ENCODE data around the gene VPS13D. TPM values are rescaled to one million over a fixed set of nuclear protein-coding genes. Genes with fewer than 3 reads are reported as not detected.

The VPS13D gene
- total RNA-seq, 1 experiment from 2014 or later = 20.2 TPM

- H3K4ac ChIP-seq (ENCODE audit: low read depth, low read length) = no peak overlapping the region
- no peak overlapping the region for H2BK12ac ChIP-seq (ENCODE audit: insufficient read length, low read depth, low read length)
- Mint-ChIP-seq H3K4me3 (no peak overlapping the region), H3K9me3 (no peaks in the 10 kb centered on the region), H3K27ac (no peak overlapping the region), H3K36me3 (ENCODE audit: insufficient read depth in 1 of 3, low read depth in 3 of 3) (no peaks in the 10 kb centered on the region; a peak in 1 of 7 replicates), H3K27me3 (ENCODE audit: low read depth) (no peaks in the 10 kb centered on the region), H3K4me1 (peaks cover 7 to 30% of the 10 kb centered on the region in 2 experiments)
- no peaks in the 10 kb centered on the region for H3K9me3 ChIP-seq (ENCODE audit: control insufficient read depth, low read depth, low read length)
- no peak overlapping the region for H2BK5ac ChIP-seq (ENCODE audit: insufficient read length, low read length)
- H2BK20ac ChIP-seq (ENCODE audit: low read depth, low read length, poor library complexity, severe bottlenecking) = no peak overlapping the region
- DNase-seq = no peak
- no peaks in the 10 kb centered on the region for H3K79me1 ChIP-seq (ENCODE audit: insufficient read depth, low read depth, low read length, poor library complexity, severe bottlenecking)
- no peak overlapping the region for H3T11ph ChIP-seq (ENCODE audit: low read length)
- WGBS (ENCODE audit: extremely low coverage, insufficient read length, low lambda C conversion rate) = no CpG with 5 or more reads among the region's 9 CpGs
- H3K27me3 ChIP-seq (ENCODE audit: insufficient read depth, low read length) = no peaks in the 10 kb centered on the region
- no peaks in the 10 kb centered on the region for H3K79me2 ChIP-seq (ENCODE audit: insufficient read depth, low read length)
- no peaks in the 10 kb centered on the region for H3K23me2 ChIP-seq (ENCODE audit: insufficient read length, low read depth, low read length, poor library complexity, severe bottlenecking)
- H4K8ac ChIP-seq (replicated peaks; ENCODE audit: insufficient read length, low read depth, low read length) = no peak overlapping the region
- no peak overlapping the region for H3K23ac ChIP-seq (ENCODE audit: insufficient read length, low read depth, low read length)
- no peaks in the 10 kb centered on the region; the same call in 1 of the 2 replicates for H3K4me1 ChIP-seq (ENCODE audit: insufficient read depth, low read length)
- no peak overlapping the region for H3K14ac ChIP-seq (ENCODE audit: insufficient read depth, low read length)
- no peak overlapping the region for H3K56ac ChIP-seq (ENCODE audit: insufficient read length, low read depth, low read length)
- no peak overlapping the region for H2AFZ ChIP-seq (ENCODE audit: low read length)
- H4K91ac ChIP-seq (ENCODE audit: insufficient read length, low read depth, low read length) = no peak overlapping the region
- no peak overlapping the region for H3K27ac ChIP-seq (ENCODE audit: insufficient read length, low read depth, low read length)
- no peak overlapping the region for H2BK15ac ChIP-seq (ENCODE audit: low read depth, low read length)
- no peak overlapping the region for H3K18ac ChIP-seq (ENCODE audit: insufficient read length, low read depth, low read length)
- H2AK5ac ChIP-seq (ENCODE audit: insufficient read length, low read length) = no peak overlapping the region
- H4K5ac ChIP-seq (ENCODE audit: insufficient read length, low read depth, low read length) = no peak overlapping the region
- no peaks in the 10 kb centered on the region for H4K20me1 ChIP-seq (ENCODE audit: control insufficient read depth, insufficient read depth, insufficient read length)
- H3K9ac ChIP-seq (ENCODE audit: extremely low read depth, insufficient read length, low read length) = no peak overlapping the region
- TF ChIP-seq, protein P1, sequence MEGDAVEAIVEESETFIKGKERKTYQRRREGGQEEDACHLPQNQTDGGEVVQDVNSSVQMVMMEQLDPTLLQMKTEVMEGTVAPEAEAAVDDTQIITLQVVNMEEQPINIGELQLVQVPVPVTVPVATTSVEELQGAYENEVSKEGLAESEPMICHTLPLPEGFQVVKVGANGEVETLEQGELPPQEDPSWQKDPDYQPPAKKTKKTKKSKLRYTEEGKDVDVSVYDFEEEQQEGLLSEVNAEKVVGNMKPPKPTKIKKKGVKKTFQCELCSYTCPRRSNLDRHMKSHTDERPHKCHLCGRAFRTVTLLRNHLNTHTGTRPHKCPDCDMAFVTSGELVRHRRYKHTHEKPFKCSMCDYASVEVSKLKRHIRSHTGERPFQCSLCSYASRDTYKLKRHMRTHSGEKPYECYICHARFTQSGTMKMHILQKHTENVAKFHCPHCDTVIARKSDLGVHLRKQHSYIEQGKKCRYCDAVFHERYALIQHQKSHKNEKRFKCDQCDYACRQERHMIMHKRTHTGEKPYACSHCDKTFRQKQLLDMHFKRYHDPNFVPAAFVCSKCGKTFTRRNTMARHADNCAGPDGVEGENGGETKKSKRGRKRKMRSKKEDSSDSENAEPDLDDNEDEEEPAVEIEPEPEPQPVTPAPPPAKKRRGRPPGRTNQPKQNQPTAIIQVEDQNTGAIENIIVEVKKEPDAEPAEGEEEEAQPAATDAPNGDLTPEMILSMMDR (conservative IDR thresholded peaks at IDR 0.05) = no peak
- no peak overlapping the region for H3K4me2 ChIP-seq (ENCODE audit: insufficient read depth, insufficient read length, low read length)
- H2BK120ac ChIP-seq (ENCODE audit: low read depth, low read length, poor library complexity, severe bottlenecking) = no peak overlapping the region
Measured at GRCh38 chr1:12542616-12543592, 313.1 kb downstream of the VPS13D start.

Data from H9 (cell line).